ENCODE data around the gene CNNM1. TPM values are rescaled to one million over a fixed set of nuclear protein-coding genes. Genes with fewer than 3 reads are reported as not detected.

The CNNM1 gene
- total and polyA plus RNA-seq, 11 donors: 0.04 to 0.43 (median 0.11) TPM; not detected in 4

- DNase-seq (no peak), ATAC-seq (no peak)
- peaks cover 0 to 5% (median 0%) of the 10 kb centered on the region in 12 donors for H3K9me3 ChIP-seq
- intact Hi-C loops (cut with DNase I): no loop called here
- H3K4me1 ChIP-seq: no peaks in the 10 kb centered on the region
- H3K27me3 ChIP-seq: peaks cover 0 to 33% (median 0%) of the 10 kb centered on the region in 9 donors
- no peak overlapping the region for H3K27ac ChIP-seq
- no peak overlapping the region for H3K4me3 ChIP-seq
- 77 to 93% (median 85%) methylated on average over 11 to 17 of the region's 17 CpGs for WGBS, 4 donors
- no peak for TF ChIP-seq POLR2A (IDR thresholded peaks at IDR 0.05)
- no peak for TF ChIP-seq CTCF (IDR thresholded peaks at IDR 0.05)
- H3K36me3 ChIP-seq: no peaks in the 10 kb centered on the region
These were observed 12.8 kb upstream of the CNNM1 start for GRCh38 chr10:99316374-99316773.

- H3K36me3 ChIP-seq: no peaks in the 10 kb centered on the region
- no peak for TF ChIP-seq CTCF (IDR thresholded peaks at IDR 0.05)
- no peak for TF ChIP-seq POLR2A (IDR thresholded peaks at IDR 0.05)
- no peaks in the 10 kb centered on the region for H3K9me3 ChIP-seq
- H3K27ac ChIP-seq: no peak overlapping the region
- ATAC-seq (no peak), DNase-seq (no peak)
- WGBS, 4 donors: 86 to 94% (median 89%) methylated on average over 3 of the region's 3 CpGs
- H3K4me1 ChIP-seq: no peaks in the 10 kb centered on the region
- intact Hi-C loops (cut with DNase I): no loop called here
- no peak overlapping the region for H3K4me3 ChIP-seq
- H3K27me3 ChIP-seq: peaks cover 0 to 44% (median 0%) of the 10 kb centered on the region in 9 donors
These were observed 11.1 kb upstream of the CNNM1 start for GRCh38 chr10:99318048-99318447.

- Histone ChIP-seq H3K27me3 (peaks cover 0 to 48% (median 0%) of the 10 kb centered on the region in 9 donors), H3K36me3 (no peaks in the 10 kb centered on the region), H3K9me3 (no peaks in the 10 kb centered on the region), H3K4me3 (no peak overlapping the region), H3K27ac (no peak overlapping the region), H3K4me1 (no peaks in the 10 kb centered on the region)
- intact Hi-C loops (cut with DNase I): no loop called here
- TF ChIP-seq POLR2A (IDR thresholded peaks at IDR 0.05) (no peak), CTCF (IDR thresholded peaks at IDR 0.05) (no peak)
- DNase-seq (no peak), ATAC-seq (no peak)
- 77 to 81% (median 80%) methylated on average over 2 of the region's 2 CpGs for WGBS, 4 donors
These were observed 10.7 kb upstream of the CNNM1 start for GRCh38 chr10:99318475-99318874.

- 46 to 53% (median 48%) methylated on average over 1 of the region's 1 CpG for WGBS, 4 donors
- Histone ChIP-seq H3K4me1 (peaks cover 0 to 16% (median 10%) of the 10 kb centered on the region in 12 donors), H3K27me3 (peaks cover 0 to 63% (median 21%) of the 10 kb centered on the region in 9 donors), H3K36me3 (no peaks in the 10 kb centered on the region), H3K27ac (no peak overlapping the region), H3K9me3 (no peaks in the 10 kb centered on the region), H3K4me3 (no peak overlapping the region)
- TF ChIP-seq CTCF (IDR thresholded peaks at IDR 0.05) (no peak), POLR2A (IDR thresholded peaks at IDR 0.05) (no peak)
- intact Hi-C loops (cut with DNase I): no loop called here
- no peak for DNase-seq
- no peak for ATAC-seq
These were observed 3.9 kb upstream of the CNNM1 start for GRCh38 chr10:99325281-99325680.

Measured in heart left ventricle (tissue), 16 donors.